Left lobe of liver (tissue), 2 donors: ENCODE data around the gene NRP1. TPM values are rescaled to one million over a fixed set of nuclear protein-coding genes. Genes with fewer than 3 reads are reported as not detected.

Source experiments
- ATAC-seq: fragments of 200-7000 bp; cut with Tn5 transposase; one replicate; pipeline ENCODE4 v1.9.1; 2020; ENCODE audit warnings: mild to moderate bottlenecking, moderate library complexity
- DNase-seq: peaks from one replicate; pipeline ENCODE4 v3.0.0-alpha.2; 2020; ENCODE audit warnings: low spot score
- total RNA-seq: library from RNA; stranded (reverse); gene quantifications from one replicate; pipeline ENCODE4 v1.2.1, GENCODE V29; 2021
- donor health status: DM: no; HTN: no; CAD: no; lungs with moderate emphysema.
- donor health status: DM: no; HTN: yes; CAD: no.

The NRP1 gene
- total RNA-seq, 1 donor from 2014 or later, result 20.6 TPM

DNA sequence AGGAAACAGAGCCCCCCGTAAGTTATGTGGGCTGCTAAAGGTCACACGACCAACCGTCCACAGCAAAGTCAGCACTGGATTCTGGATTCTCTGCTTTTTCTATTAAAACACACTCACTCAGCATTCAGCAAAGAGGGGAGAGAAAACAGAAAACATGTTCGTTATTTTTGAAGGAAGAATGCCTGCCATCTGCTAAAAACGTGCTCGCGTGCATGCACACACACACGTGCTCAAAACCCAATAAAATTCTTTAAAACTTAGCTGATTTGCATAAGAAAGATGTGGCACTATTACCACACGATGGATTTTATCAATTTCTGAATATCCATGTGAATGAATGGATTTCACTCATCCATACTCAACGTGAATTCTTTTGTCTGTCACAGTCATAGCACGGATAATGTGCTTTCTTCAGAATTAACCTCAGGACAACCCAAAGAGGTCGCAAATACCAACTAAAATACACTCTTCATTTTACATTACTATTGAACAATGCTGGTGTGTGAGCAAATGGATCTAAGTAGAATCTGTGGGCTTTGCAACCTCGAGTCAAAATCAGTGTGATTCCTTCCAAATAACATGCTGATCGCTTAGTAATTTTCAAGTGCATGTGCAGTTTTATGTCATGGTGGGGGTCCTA, 40.8 kb downstream of the NRP1 start:
- DNase-seq (no peak), ATAC-seq (no peak)

DNA sequence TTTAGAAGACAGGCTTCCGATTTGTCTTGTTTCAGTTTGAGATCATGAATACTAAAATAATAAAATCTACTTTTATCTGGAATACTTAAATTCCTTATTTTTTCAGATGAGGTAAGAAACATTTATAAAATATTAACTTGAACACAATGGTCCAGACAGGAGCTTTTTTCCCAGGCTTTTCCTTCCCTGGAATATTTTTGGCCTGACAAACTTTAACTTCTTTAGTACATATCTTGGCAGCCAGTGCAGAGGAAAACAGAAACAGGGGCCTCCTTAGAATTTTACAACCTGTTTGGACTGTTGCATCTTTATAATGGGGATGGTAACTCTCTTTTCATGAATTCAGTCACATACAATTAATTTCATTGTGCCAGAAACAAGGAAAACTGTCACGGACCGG, 41.4 kb downstream of the NRP1 start:
- DNase-seq, result no peak
- no peak for ATAC-seq

DNA sequence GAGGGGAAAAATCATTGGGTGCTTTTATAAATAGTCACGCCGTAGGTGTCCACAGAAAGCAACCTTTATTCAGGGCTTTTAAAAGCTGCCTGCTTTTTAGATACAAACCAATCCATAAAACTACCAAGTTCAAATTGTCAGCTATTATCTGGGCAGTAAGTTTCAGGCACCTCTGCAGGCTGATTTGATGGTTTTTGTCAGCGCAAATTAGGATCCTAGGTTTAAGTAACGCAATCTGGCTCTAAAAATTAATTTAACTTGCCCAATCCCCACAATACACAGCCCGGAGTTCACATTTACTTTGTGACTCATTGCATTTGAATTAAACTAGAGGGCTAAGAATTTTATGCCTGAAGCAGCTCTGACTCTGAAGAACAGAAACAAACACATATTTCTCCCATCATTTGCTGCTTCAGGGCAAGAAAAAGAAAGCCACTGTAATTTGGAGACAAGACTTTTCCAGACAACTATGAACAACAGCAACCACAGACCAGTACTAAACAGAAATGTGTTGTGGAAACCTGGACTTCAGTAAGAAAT, 43.3 kb downstream of the NRP1 start:
- peak; percentile 62 for ATAC-seq

GRCh38 chr10:33290321-33291052, 44.0 kb downstream of the NRP1 start:
- DNase-seq (no peak), ATAC-seq (peak; percentile 26)

More for the DNA sequence above, 43.3 kb downstream of the NRP1 start:
- DNase-seq, result no peak

DNA sequence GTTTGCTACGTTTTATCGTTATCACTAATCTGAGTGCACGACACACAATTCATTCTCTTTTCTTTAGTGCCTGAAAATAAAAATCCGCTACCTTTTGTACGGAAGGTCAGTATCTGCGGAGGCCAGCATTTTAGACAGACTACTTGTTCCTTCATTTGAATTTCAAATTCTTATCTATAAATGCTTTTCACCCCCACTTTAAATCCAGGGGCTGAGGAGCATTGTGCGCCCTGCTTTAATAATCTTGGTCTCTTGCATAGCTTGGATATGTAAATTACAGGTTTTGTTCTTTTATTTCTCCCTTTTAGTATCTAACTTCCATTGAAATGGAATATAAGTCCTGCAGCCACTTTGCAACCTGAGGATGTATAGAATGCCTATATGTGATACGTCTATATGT, 44.7 kb downstream of the NRP1 start:
- DNase-seq (no peak), ATAC-seq (no peak)

DNA sequence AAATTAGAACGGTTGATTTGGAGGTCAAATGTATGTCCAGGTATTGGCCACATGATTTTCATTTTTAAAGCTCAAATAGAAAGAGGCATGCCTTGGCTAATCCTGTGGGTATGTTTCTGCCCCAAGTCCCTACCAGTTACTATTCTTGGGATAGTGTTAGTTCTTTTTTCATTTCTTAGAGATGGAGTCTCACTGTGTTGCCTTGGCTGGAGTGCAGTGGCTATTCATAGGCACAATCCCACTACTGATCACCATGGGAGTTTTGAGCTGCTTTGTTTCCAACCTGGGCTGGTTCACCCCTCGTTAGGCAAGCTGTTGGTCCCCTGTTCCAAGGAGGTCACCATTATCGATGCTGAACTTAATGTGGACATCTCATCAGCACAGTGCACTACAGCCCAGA, 46.3 kb downstream of the NRP1 start:
- ATAC-seq (no peak), DNase-seq (no peak)

DNA sequence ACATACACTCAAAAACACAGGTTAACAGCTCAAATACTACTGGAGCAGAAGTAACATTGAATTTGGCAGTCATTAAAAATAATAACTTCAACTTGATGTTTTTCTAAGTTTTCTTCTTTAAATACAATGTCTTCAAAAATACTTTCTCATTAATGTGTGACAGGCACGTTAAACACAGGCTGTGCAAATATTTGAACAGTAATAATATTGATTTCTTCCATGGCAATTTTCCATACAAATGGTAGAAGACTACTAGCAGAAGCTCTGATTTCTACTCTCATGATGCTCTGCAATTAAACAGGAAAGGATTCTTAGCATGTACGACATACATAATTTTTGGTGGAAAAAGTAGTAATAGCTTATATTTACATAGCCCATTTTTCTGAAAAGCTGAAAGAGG, 47.4 kb downstream of the NRP1 start:
- ATAC-seq, result peak; percentile 81

DNA sequence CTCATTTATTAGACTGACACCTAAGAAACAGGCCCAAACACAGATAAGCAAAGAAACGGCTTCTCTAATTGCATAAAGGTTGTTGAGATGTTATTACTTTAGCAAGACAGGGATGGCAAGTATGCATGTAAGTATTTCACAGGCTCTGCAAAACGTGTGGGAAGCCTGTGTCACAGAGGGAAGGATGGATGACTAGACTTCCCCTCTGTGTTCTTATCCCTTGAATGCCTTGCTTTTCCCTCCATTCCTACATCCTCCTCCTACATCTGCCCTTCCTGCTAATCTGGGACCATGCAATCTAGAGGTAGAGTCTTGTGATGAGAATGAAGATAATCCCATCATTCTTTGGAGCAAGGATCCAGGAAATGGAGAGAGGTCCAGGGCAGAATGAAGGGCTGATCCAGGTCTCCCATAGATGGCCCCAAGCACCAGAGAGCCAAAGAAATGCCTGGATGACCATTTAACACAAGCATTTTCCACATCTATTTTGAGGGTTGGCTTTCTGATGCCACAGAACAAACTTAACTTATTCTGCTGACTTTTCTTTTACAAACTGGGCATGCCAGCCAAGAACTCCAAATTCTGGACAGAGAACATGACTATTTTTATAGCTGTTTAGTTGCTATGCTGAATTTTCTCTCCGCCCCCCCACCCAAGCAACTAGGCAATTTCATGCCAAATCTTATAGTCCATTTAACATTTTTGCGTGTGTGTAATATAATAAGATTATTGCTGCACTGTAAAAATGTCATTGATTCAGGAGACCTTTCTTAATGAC, 48.1 kb downstream of the NRP1 start:
- ATAC-seq (peak; percentile 47), DNase-seq (no peak)

More for the DNA sequence above, 47.4 kb downstream of the NRP1 start:
- no peak for DNase-seq

- DNase-seq, result no peak
- no peak for ATAC-seq
These were observed 49.5 kb downstream of the NRP1 start for GRCh38 chr10:33284945-33285344.

DNA sequence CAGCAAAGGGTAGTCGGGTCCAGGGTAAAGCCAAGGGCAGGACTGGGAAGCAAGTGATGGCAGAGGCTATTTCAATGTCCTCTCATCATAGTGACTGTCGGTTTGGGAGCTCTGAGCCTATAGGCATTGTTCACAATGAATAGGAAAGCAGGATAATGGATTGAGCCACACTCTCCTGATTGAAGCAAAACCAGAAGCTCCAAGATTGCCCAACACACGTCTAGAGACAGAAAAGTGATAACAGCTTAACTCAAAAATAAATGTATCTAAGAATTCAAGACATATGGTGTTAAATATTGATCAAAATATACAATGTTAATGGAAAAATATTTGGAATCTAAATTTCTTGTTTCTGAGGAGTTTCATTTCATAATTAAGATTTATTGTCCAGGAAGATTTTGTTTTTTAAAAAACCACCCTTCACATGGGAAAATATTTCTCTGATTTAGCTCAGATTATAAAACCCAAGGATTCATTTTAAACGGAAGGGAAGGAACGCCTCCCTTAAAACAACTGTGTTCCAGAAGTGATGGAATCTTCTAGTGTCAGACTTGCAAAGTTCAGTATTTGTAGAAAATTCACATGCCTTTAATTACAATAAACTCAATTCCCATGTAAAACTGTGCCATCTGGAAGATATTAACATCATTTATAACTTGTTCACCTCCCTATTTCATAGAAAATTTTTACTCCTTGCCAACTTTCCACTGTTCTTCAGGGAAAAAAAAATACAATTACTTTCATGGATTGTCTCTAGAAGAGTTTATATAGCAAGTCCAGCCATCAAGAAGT, 54.5 kb downstream of the NRP1 start:
- no peak for DNase-seq
- ATAC-seq, result no peak

DNA sequence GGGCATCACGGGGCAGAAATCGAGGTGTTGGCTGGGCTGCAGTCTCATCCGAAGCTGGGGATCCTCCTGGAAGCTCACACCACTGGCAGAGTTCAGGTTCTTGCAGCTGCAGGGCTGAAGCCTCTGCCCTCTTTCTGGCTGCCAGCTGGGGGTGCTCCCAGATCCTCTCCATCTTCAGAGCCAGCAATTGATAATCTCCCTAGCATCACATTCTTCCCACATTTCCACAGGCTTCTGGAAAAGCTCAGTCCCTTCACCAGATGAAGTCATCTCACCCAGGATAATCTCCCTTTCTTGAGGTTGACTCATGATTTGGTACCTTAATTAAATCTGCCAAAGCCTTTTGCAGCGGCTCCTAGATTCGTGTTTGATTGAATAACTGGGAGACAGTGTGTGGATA, 55.2 kb downstream of the NRP1 start:
- ATAC-seq, result no peak
- no peak for DNase-seq

GRCh38 chr10:33278198-33278597, 56.3 kb downstream of the NRP1 start:
- no peak for DNase-seq
- ATAC-seq, result no peak

DNA sequence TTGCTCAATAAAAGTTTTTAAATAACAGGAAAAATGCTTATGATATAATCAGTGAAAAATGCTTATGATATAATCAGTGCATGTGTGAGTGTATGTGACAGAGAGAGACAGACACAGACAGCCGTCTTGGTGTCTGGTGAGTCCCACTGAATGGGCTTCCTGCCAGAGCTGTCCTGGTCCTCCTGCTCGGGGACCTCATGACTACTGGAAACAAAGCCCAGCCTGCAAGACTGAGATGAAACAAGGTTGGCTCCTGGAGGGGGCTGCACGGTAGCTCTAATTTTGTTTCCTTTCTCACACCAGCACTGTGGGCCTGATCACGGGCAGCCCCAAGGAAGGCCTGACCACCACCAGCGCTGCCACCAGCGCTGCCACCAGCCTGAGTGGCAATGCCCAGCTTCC, 57.3 kb downstream of the NRP1 start:
- DNase-seq (no peak), ATAC-seq (no peak)

DNA sequence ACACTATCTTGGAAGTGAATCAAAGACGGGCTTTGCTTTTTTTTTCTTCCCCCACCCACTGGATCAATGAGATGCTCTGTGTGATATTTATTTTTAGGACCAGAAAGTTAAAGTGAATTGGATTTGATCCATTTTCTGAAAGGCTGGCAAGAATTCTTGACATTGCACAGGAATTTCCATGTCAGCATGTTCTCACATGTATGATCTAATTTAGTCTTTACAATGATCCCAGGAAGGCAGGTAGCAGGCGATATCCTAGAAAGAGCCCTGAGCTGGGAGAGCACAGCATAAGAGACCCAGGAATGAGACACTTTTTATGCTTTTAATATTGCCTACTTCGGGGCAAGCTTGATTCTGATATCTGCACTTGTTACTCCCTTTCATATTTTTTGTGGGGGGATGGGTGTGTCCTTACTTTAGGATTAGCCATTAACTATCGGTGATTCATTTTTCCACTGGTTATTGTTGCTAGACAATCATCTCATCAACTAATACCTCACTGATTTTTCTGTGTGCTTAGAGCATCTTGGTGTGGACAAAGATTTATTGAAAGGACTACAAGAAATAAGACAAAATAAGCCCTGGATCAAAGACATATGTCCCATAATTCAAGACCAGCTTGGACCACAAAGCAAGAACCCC, 58.1 kb downstream of the NRP1 start:
- no peak for DNase-seq
- no peak for ATAC-seq

- ATAC-seq (no peak), DNase-seq (no peak)
These were observed 60.2 kb downstream of the NRP1 start for GRCh38 chr10:33274096-33274785.

GRCh38 chr10:33273295-33274002, 61.0 kb downstream of the NRP1 start:
- DNase-seq (peak; percentile 96), ATAC-seq (peak; percentile 94)

GRCh38 chr10:33272635-33273034, 61.8 kb downstream of the NRP1 start:
- DNase-seq (no peak), ATAC-seq (no peak)

- DNase-seq (no peak), ATAC-seq (no peak)
These were observed 62.4 kb downstream of the NRP1 start for GRCh38 chr10:33271969-33272583.

- DNase-seq, result no peak
- no peak for ATAC-seq
These were observed 63.5 kb downstream of the NRP1 start for GRCh38 chr10:33270971-33271370.
